ENCODE measurements around the gene CPEB1.
"Not testable (repeated sequence)": the region's sequence is repeated elsewhere in the genome, so short reads cannot be mapped to it uniquely, and the experiment has no call there.

- TF ChIP-seq CTCF (IDR thresholded peaks at IDR 0.05); EZH2 (IDR thresholded peaks at IDR 0.05; ENCODE audit: borderline replicate concordance, insufficient read depth, low read depth, low read length, poor library complexity, severe bottlenecking): not testable (repeated sequence)
Measured at GRCh38 chr15:82644967-82645852, 2.0 kb downstream of the CPEB1 start.

Data from B cell (primary cell).